GM18517 (cell line): ENCODE results near the gene XBP1.
A peak's percentile ranks its signal among the peaks of the same experiment; 100 is the strongest.
"Not testable (repeated sequence)": the region's sequence is repeated elsewhere in the genome, so short reads cannot be mapped to it uniquely, and the experiment has no call there.

Experiments used
- ATAC-seq: cut with Tn5 transposase; IDR thresholded peaks from one replicate; pipeline ENCODE4 v1.9.1; 2021; ENCODE audit warnings: mild to moderate bottlenecking, moderate library complexity; ENCODE audit not compliant: unreplicated experiment

The XBP1 gene

GRCh38 chr22:28793976-28794584, 6.3 kb downstream of the XBP1 start:
- ATAC-seq = no peak

- ATAC-seq = peak; percentile 39
These were observed 7.6 kb downstream of the XBP1 start for GRCh38 chr22:28792491-28793383.

- peak; percentile 62 for ATAC-seq
These were observed 8.4 kb downstream of the XBP1 start for GRCh38 chr22:28791841-28792490.

- no peak for ATAC-seq
These were observed 9.2 kb downstream of the XBP1 start for GRCh38 chr22:28791124-28791523.

GRCh38 chr22:28788601-28789000, 11.8 kb downstream of the XBP1 start:
- ATAC-seq = no peak

GRCh38 chr22:28783786-28784671, 16.3 kb downstream of the XBP1 start:
- ATAC-seq = no peak

GRCh38 chr22:28780296-28780695, 20.1 kb downstream of the XBP1 start:
- ATAC-seq = no peak

- ATAC-seq = no peak
These were observed 20.5 kb downstream of the XBP1 start for GRCh38 chr22:28779833-28780232.

- ATAC-seq = no peak
These were observed 26.0 kb downstream of the XBP1 start for GRCh38 chr22:28774378-28774777.

GRCh38 chr22:28773461-28773867, 26.9 kb downstream of the XBP1 start:
- ATAC-seq = peak; percentile 16

GRCh38 chr22:28772633-28773460, 27.5 kb downstream of the XBP1 start, which contains the start of gene CCDC117:
CCDC117 (plus strand) TSS chr22:28772695; CDS start chr22:28772850, 155 bp downstream.
- ATAC-seq = peak; percentile 88

- ATAC-seq = no peak
These were observed 29.1 kb downstream of the XBP1 start for GRCh38 chr22:28771195-28771791.

- ATAC-seq = no peak
These were observed 30.8 kb downstream of the XBP1 start for GRCh38 chr22:28769394-28770085.

- ATAC-seq = no peak
These were observed 31.5 kb downstream of the XBP1 start for GRCh38 chr22:28768701-28769393.

GRCh38 chr22:28766628-28767027, 33.7 kb downstream of the XBP1 start:
- ATAC-seq = no peak

GRCh38 chr22:28762000-28762399, 38.4 kb downstream of the XBP1 start:
- ATAC-seq = not testable (repeated sequence)

- no peak for ATAC-seq
These were observed 39.0 kb downstream of the XBP1 start for GRCh38 chr22:28761449-28761755.

- ATAC-seq = no peak
These were observed 40.4 kb downstream of the XBP1 start for GRCh38 chr22:28759861-28760560.
